Liver (tissue), 9 donors: Measurements from ENCODE around the gene FHOD1. TPM values are rescaled to one million over a fixed set of nuclear protein-coding genes. Genes with fewer than 3 reads are reported as not detected.

ENCODE experiments used
- DNase-seq: peaks from one replicate; pipeline ENCODE4 v3.0.0-alpha.2; 2017; ENCODE audit warnings: low spot score
- H3K27ac ChIP-seq, 2 donors: one replicate each; pipeline ENCODE4 v1.7.0; 2013; ENCODE audit warnings: inconsistent platforms in 2 of 2, low read length in 2 of 2, control low read depth in 1 of 2, low read depth in 1 of 2, mild to moderate bottlenecking in 1 of 2
- H3K27me3 ChIP-seq, 4 donors: one replicate each; pipeline versions ENCODE4 v1.6.1 to v1.7.0; 2013; ENCODE audit warnings: low read length in 3 of 4, inconsistent platforms in 1 of 4, mild to moderate bottlenecking in 1 of 4, moderate library complexity in 1 of 4; ENCODE audit not compliant: control insufficient read depth in 4 of 4, insufficient read depth in 4 of 4
- H3K36me3 ChIP-seq, 4 donors: one replicate each; pipeline versions ENCODE4 v1.6.1 to v1.7.0; 2013; ENCODE audit warnings: low read length in 3 of 4, mild to moderate bottlenecking in 3 of 4, low read depth in 1 of 4, moderate library complexity in 1 of 4; ENCODE audit not compliant: control insufficient read depth in 4 of 4, insufficient read depth in 3 of 4
- H3K4me1 ChIP-seq, 4 donors: one replicate each; pipeline versions ENCODE4 v1.6.1 to v1.7.0; 2013; ENCODE audit warnings: low read length in 3 of 4, mild to moderate bottlenecking in 3 of 4, moderate library complexity in 1 of 4; ENCODE audit not compliant: control insufficient read depth in 4 of 4, insufficient read depth in 4 of 4
- H3K4me3 ChIP-seq, 3 donors: one replicate each; pipeline versions ENCODE4 v1.6.1 to v1.7.0; 2013; ENCODE audit warnings: low read length in 3 of 3, control low read depth in 1 of 3, low read depth in 1 of 3, mild to moderate bottlenecking in 1 of 3
- H3K9ac ChIP-seq, 2 donors: one replicate each; pipeline ENCODE4 v1.7.0; 2013; ENCODE audit warnings: low read length in 2 of 2, mild to moderate bottlenecking in 2 of 2, moderate library complexity in 2 of 2, control low read depth in 1 of 2, low read depth in 1 of 2
- H3K9me3 ChIP-seq, 4 donors: one replicate each; pipeline versions ENCODE4 v1.6.1 to v1.7.0; 2013; ENCODE audit warnings: low read length in 3 of 4; ENCODE audit not compliant: control insufficient read depth in 4 of 4
- EGR1 ChIP-seq, 2 donors: IDR thresholded peaks; 2 replicates each; pipeline ENCODE4 v1.6.1; 2016 to 2018; ENCODE audit warnings: antibody characterized with exemption in 2 of 2, low read depth in 2 of 2
- FOXA2 ChIP-seq: IDR thresholded peaks from 2 replicates; pipeline ENCODE4 v1.6.1; 2016; ENCODE audit warnings: antibody characterized with exemption
- HNF4A ChIP-seq, 2 donors: conservative IDR thresholded peaks; 2 replicates each; pipeline ENCODE4 v1.6.1; 2016; ENCODE audit warnings: antibody characterized with exemption in 2 of 2, mild to moderate bottlenecking in 2 of 2
- HNF4G ChIP-seq: IDR thresholded peaks from 2 replicates; pipeline ENCODE4 v1.6.1; 2016; ENCODE audit warnings: antibody characterized with exemption
- JUND ChIP-seq, 2 donors: IDR thresholded peaks; 2 replicates each; pipeline ENCODE4 v1.6.1; 2016; ENCODE audit warnings: antibody characterized with exemption in 2 of 2
- NR2F2 ChIP-seq: IDR thresholded peaks from 2 replicates; pipeline ENCODE4 v1.6.1; 2016; ENCODE audit warnings: antibody characterized with exemption
- RAD21 ChIP-seq, 2 donors: IDR thresholded peaks; 2 replicates each; pipeline ENCODE4 v1.6.1; 2016; ENCODE audit warnings: antibody characterized with exemption in 2 of 2, mild to moderate bottlenecking in 2 of 2
- RXRA ChIP-seq, 2 donors: IDR thresholded peaks; 2 replicates each; pipeline ENCODE4 v1.6.1; 2017 to 2018; ENCODE audit warnings: antibody characterized with exemption in 2 of 2, mild to moderate bottlenecking in 1 of 2
- SP1 ChIP-seq: IDR thresholded peaks from 2 replicates; pipeline ENCODE4 v1.6.1; 2018; ENCODE audit warnings: antibody characterized with exemption, mild to moderate bottlenecking
- YY1 ChIP-seq: IDR thresholded peaks from 2 replicates; pipeline ENCODE4 v1.6.1; 2016; ENCODE audit warnings: antibody characterized with exemption, mild to moderate bottlenecking
- WGBS: extraction: QIAGEN DNeasy Blood & Tissue Kit; methylation state at CpG from one replicate; pipeline ENCODE4 v1.1.7; 2013; 5-methylcytosine and 5-hydroxymethylcytosine counted together
- polyA plus RNA-seq, 2 donors: library from polyadenylated mRNA; stranded (reverse) in 1 of 2; unstranded in 1 of 2; fragments of 200-250 nt in 1 of 2; fragments of >200 nt in 1 of 2; fragmentation: Nextera tagmentation in 1 of 2; extraction: Ambion mirVana in 1 of 2; gene quantifications; one replicate each; pipeline versions ENCODE4 v1.2.1 to v1.2.3, GENCODE V29; 2013 to 2015
- total RNA-seq, 2 donors: library from RNA; depleted of rRNA; stranded (reverse); fragments of >200 nt; gene quantifications; one replicate each; pipeline ENCODE4 v1.2.3, GENCODE V29; 2014
- TF ChIP-seq, protein P1 (sequence below): fragments of 150-350 bp; IDR thresholded peaks from 2 replicates; pipeline ENCODE4 v1.5.1; 2017; ENCODE audit warnings: improper control_type of control experiment, low read depth, low read length; ENCODE audit not compliant: missing input control
- TF ChIP-seq, protein P2 (sequence below): IDR thresholded peaks from 2 replicates; pipeline ENCODE4 v1.6.1; 2016; ENCODE audit warnings: antibody characterized with exemption
- TF ChIP-seq, protein P3 (sequence below): IDR thresholded peaks from 2 replicates; pipeline ENCODE4 v1.6.1; 2016; ENCODE audit warnings: antibody characterized with exemption
- TF ChIP-seq, protein P4 (sequence below): IDR thresholded peaks from 2 replicates; pipeline ENCODE4 v1.6.1; 2016; ENCODE audit warnings: antibody characterized with exemption, mild to moderate bottlenecking
- TF ChIP-seq, protein P5 (sequence below): IDR thresholded peaks from 2 replicates; pipeline ENCODE4 v1.6.1; 2016; ENCODE audit warnings: antibody characterized with exemption
- donor health status: healthy.
- donor health status: healthy.
- donor health status: healthy.
- donor health status: healthy.
- donor health status: healthy.

Gene FHOD1
- total and polyA plus RNA-seq, 4 donors: 2.2 to 6.4 (median 4.1) TPM

DNA sequence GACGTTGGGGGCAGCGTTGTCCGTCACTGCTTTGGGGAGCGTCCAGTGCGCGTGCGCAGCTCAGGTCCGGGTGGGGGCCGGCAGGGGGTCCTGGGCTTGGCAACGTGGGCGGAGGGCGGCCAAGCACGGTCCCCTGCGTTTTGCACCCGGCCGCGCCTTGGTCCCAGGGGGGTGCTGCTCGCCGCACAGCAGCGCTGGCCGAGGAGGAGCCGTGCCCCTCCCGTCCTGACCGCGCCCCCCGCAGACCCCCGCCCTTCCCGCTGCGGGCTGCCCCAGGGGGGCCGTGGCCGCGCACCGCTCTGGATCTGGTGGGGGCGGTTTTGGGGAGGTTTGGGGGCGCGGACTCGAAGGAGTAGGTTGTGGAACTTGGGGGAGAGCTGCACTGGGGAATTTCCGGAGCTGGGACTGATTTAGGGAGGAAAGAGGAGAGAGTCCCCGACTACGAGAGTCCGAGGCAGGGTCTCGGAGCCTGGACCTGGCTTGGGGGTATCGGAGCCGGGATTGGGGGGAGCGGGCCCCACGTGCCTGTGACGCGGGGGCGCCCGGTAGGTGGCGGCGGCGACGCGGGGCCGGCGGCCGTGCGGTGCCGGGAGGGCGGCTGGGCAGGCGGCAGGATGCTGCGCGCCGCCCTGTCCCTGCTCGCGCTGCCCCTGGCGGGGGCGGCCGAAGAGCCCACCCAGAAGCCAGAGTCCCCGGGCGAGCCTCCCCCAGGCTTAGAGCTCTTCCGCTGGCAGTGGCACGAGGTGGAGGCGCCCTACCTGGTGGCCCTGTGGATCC lies 1.3 kb upstream of the FHOD1 start, which contains the start of gene SLC9A5:
Gene SLC9A5 (plus strand): TSS at position 579 of the 777 bp plus-strand sequence. CDS start 36 bp downstream, at position 615.
- no peaks in the 10 kb centered on the region for H3K9me3 ChIP-seq
- TF ChIP-seq SP1 (no peak), RXRA (IDR thresholded peaks at IDR 0.05) (no peak)
- TF ChIP-seq, protein P1, sequence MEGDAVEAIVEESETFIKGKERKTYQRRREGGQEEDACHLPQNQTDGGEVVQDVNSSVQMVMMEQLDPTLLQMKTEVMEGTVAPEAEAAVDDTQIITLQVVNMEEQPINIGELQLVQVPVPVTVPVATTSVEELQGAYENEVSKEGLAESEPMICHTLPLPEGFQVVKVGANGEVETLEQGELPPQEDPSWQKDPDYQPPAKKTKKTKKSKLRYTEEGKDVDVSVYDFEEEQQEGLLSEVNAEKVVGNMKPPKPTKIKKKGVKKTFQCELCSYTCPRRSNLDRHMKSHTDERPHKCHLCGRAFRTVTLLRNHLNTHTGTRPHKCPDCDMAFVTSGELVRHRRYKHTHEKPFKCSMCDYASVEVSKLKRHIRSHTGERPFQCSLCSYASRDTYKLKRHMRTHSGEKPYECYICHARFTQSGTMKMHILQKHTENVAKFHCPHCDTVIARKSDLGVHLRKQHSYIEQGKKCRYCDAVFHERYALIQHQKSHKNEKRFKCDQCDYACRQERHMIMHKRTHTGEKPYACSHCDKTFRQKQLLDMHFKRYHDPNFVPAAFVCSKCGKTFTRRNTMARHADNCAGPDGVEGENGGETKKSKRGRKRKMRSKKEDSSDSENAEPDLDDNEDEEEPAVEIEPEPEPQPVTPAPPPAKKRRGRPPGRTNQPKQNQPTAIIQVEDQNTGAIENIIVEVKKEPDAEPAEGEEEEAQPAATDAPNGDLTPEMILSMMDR: peak; percentile 17
- H3K36me3 ChIP-seq: no peaks in the 10 kb centered on the region
- peaks cover 17 to 44% (median 30%) of the 10 kb centered on the region in 4 donors for H3K4me1 ChIP-seq
- H3K4me3 ChIP-seq: peak within 1 kb of the TSS in 1 of 3 donors; percentile 43
- WGBS: 3% methylated on average over 75 of the region's 75 CpGs
- no peak for DNase-seq
- H3K27ac ChIP-seq: no peak within 1 kb of the TSS
- peaks cover 0 to 13% (median 1%) of the 10 kb centered on the region in 4 donors for H3K27me3 ChIP-seq
- H3K9ac ChIP-seq: no peak within 1 kb of the TSS

DNA sequence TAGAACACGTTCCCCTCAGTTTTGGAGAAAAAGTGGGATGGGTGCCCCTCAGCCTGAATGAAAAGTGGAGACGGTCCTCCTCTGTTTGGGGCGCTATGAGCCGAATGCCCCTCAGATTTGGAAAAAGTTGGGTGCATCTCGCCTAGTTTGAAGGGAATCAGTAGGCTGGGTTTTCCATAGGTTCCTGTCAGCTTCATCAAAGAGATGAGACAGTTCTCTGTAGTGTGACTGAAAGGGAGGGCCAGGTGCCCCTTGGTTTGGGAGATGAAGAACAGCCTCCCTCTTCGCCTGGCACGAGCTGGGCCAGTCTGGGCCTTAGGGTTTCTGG lies 756 bp upstream of the FHOD1 start:
- Histone ChIP-seq H3K36me3 (no peaks in the 10 kb centered on the region), H3K9me3 (no peaks in the 10 kb centered on the region), H3K9ac (no peak overlapping the region), H3K27me3 (peaks cover 0 to 13% (median 1%) of the 10 kb centered on the region in 4 donors), H3K4me3 (peak overlapping the region in 1 of 3 donors; percentile 43), H3K4me1 (peaks cover 17 to 44% (median 31%) of the 10 kb centered on the region in 4 donors), H3K27ac (no peak overlapping the region)
- WGBS: 10% methylated on average over 7 of the region's 7 CpGs
- TF ChIP-seq HNF4A (conservative IDR thresholded peaks at IDR 0.05): no peak
- no peak for TF ChIP-seq RXRA (IDR thresholded peaks at IDR 0.05)
- TF ChIP-seq, protein P1: no peak
- TF ChIP-seq, protein P2, sequence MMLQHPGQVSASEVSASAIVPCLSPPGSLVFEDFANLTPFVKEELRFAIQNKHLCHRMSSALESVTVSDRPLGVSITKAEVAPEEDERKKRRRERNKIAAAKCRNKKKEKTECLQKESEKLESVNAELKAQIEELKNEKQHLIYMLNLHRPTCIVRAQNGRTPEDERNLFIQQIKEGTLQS: no peak
- no peak for TF ChIP-seq EGR1 (IDR thresholded peaks at IDR 0.05; ENCODE audit: low read depth in 2 of 2)
- TF ChIP-seq, protein P3, sequence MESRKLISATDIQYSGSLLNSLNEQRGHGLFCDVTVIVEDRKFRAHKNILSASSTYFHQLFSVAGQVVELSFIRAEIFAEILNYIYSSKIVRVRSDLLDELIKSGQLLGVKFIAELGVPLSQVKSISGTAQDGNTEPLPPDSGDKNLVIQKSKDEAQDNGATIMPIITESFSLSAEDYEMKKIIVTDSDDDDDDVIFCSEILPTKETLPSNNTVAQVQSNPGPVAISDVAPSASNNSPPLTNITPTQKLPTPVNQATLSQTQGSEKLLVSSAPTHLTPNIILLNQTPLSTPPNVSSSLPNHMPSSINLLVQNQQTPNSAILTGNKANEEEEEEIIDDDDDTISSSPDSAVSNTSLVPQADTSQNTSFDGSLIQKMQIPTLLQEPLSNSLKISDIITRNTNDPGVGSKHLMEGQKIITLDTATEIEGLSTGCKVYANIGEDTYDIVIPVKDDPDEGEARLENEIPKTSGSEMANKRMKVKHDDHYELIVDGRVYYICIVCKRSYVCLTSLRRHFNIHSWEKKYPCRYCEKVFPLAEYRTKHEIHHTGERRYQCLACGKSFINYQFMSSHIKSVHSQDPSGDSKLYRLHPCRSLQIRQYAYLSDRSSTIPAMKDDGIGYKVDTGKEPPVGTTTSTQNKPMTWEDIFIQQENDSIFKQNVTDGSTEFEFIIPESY: no peak
- no peak for TF ChIP-seq SP1
- TF ChIP-seq YY1: no peak
- TF ChIP-seq, protein P4, sequence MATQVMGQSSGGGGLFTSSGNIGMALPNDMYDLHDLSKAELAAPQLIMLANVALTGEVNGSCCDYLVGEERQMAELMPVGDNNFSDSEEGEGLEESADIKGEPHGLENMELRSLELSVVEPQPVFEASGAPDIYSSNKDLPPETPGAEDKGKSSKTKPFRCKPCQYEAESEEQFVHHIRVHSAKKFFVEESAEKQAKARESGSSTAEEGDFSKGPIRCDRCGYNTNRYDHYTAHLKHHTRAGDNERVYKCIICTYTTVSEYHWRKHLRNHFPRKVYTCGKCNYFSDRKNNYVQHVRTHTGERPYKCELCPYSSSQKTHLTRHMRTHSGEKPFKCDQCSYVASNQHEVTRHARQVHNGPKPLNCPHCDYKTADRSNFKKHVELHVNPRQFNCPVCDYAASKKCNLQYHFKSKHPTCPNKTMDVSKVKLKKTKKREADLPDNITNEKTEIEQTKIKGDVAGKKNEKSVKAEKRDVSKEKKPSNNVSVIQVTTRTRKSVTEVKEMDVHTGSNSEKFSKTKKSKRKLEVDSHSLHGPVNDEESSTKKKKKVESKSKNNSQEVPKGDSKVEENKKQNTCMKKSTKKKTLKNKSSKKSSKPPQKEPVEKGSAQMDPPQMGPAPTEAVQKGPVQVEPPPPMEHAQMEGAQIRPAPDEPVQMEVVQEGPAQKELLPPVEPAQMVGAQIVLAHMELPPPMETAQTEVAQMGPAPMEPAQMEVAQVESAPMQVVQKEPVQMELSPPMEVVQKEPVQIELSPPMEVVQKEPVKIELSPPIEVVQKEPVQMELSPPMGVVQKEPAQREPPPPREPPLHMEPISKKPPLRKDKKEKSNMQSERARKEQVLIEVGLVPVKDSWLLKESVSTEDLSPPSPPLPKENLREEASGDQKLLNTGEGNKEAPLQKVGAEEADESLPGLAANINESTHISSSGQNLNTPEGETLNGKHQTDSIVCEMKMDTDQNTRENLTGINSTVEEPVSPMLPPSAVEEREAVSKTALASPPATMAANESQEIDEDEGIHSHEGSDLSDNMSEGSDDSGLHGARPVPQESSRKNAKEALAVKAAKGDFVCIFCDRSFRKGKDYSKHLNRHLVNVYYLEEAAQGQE: no peak
- TF ChIP-seq, protein P5, sequence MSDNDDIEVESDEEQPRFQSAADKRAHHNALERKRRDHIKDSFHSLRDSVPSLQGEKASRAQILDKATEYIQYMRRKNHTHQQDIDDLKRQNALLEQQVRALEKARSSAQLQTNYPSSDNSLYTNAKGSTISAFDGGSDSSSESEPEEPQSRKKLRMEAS: no peak
- TF ChIP-seq RAD21 (IDR thresholded peaks at IDR 0.05): no peak
- no peak for TF ChIP-seq HNF4G
- TF ChIP-seq JUND (IDR thresholded peaks at IDR 0.05): no peak
- no peak for TF ChIP-seq FOXA2
- TF ChIP-seq NR2F2: no peak
- no peak for DNase-seq
